Choroid plexus epithelial cell (primary cell): ENCODE results near the gene GSDME.

Source experiments
- DNase-seq: peaks from one replicate; pipeline ENCODE4 v3.0.0-alpha.2; 2010; ENCODE audit warnings: low read depth
- H3K4me3 ChIP-seq: 2 replicates; pipeline ENCODE4 v1.5.1; 2011; ENCODE audit warnings: low read depth, mild to moderate bottlenecking, control low read depth, low read length, moderate library complexity
- CTCF ChIP-seq: conservative IDR thresholded peaks from 2 replicates; pipeline ENCODE4 v1.5.1; 2011; ENCODE audit warnings: low read depth, mild to moderate bottlenecking, control low read depth, inconsistent platforms, low read length, moderate library complexity

Gene GSDME

GRCh38 chr7:24716480-24717246, 40.6 kb downstream of the GSDME start:
- no peak overlapping the region for H3K4me3 ChIP-seq
- TF ChIP-seq CTCF = no peak
- no peak for DNase-seq

GRCh38 chr7:24715661-24716479, 41.4 kb downstream of the GSDME start:
- H3K4me3 ChIP-seq = no peak overlapping the region
- DNase-seq = peak; percentile 67
- TF ChIP-seq CTCF = peak; percentile 73

- H3K4me3 ChIP-seq = no peak overlapping the region
- no peak for TF ChIP-seq CTCF
- DNase-seq = no peak
These were observed 42.1 kb downstream of the GSDME start for GRCh38 chr7:24715171-24715570.

GRCh38 chr7:24714676-24715010, 42.6 kb downstream of the GSDME start:
- no peak for TF ChIP-seq CTCF
- no peak for DNase-seq
- no peak overlapping the region for H3K4me3 ChIP-seq

GRCh38 chr7:24713850-24714675, 43.2 kb downstream of the GSDME start:
- TF ChIP-seq CTCF = no peak
- DNase-seq = no peak
- H3K4me3 ChIP-seq = no peak overlapping the region

GRCh38 chr7:24713039-24713793, 44.0 kb downstream of the GSDME start:
- no peak for TF ChIP-seq CTCF
- DNase-seq = no peak
- no peak overlapping the region for H3K4me3 ChIP-seq
